GM23248 (cell line): ENCODE measurements around the gene NCLN. TPM values are rescaled to one million over a fixed set of nuclear protein-coding genes. Genes with fewer than 3 reads are reported as not detected.

ENCODE experiments used
- DNase-seq: peaks from one replicate; pipeline ENCODE4 v3.0.0-alpha.2; 2015
- H2AFZ ChIP-seq: fragments of 200-600 bp; sonication (generic); 2 replicates; pipeline ENCODE4 v1.6.1; 2016; ENCODE audit warnings: antibody characterized with exemption
- H3F3A ChIP-seq: fragments of 200-600 bp; sonication (generic); 2 replicates; pipeline ENCODE4 v1.6.1; 2016; ENCODE audit warnings: mild to moderate bottlenecking, antibody characterized with exemption, mixed run types; ENCODE audit not compliant: insufficient read depth
- H3K27ac ChIP-seq: fragments of 200-600 bp; sonication (generic); 2 replicates; pipeline ENCODE4 v1.5.1; 2016; ENCODE audit warnings: mild to moderate bottlenecking
- H3K27me3 ChIP-seq: fragments of 200-600 bp; sonication (generic); replicated peaks from 2 replicates; pipeline ENCODE4 v1.6.1; 2016; ENCODE audit warnings: mild to moderate bottlenecking; ENCODE audit not compliant: insufficient read depth
- H3K36me3 ChIP-seq: fragments of 200-600 bp; sonication (generic); 2 replicates; pipeline ENCODE4 v1.6.1; 2016; ENCODE audit warnings: low read depth, mild to moderate bottlenecking
- H3K4me1 ChIP-seq: fragments of 200-600 bp; sonication (generic); 2 replicates; pipeline ENCODE4 v1.6.1; 2016; ENCODE audit warnings: mild to moderate bottlenecking; ENCODE audit not compliant: insufficient read depth
- H3K4me2 ChIP-seq: fragments of 200-600 bp; sonication (generic); one replicate; pipeline ENCODE4 v1.6.1; 2016; ENCODE audit warnings: mild to moderate bottlenecking; ENCODE audit not compliant: unreplicated experiment
- H3K4me3 ChIP-seq: fragments of 200-600 bp; sonication (generic); 2 replicates; pipeline ENCODE4 v1.5.1; 2016; ENCODE audit warnings: mild to moderate bottlenecking
- H3K79me2 ChIP-seq: fragments of 200-600 bp; sonication (generic); 2 replicates; pipeline ENCODE4 v1.6.1; 2016; ENCODE audit warnings: mild to moderate bottlenecking; ENCODE audit not compliant: insufficient read depth
- H3K9ac ChIP-seq: fragments of 200-600 bp; sonication (generic); 2 replicates; pipeline ENCODE4 v1.6.1; 2016; ENCODE audit warnings: mild to moderate bottlenecking
- H3K9me2 ChIP-seq: fragments of 200-600 bp; sonication (generic); 2 replicates; pipeline ENCODE4 v1.6.1; 2016; ENCODE audit warnings: mixed run types, mild to moderate bottlenecking, moderate library complexity; ENCODE audit not compliant: insufficient read depth
- H3K9me3 ChIP-seq: fragments of 200-600 bp; sonication (generic); one replicate; pipeline ENCODE4 v1.6.1; 2017; ENCODE audit warnings: low read depth
- H4K20me1 ChIP-seq: fragments of 200-600 bp; sonication (generic); 2 replicates; pipeline ENCODE4 v1.6.0; 2016; ENCODE audit not compliant: insufficient read depth
- EZH2 ChIP-seq: fragments of 200-600 bp; sonication (generic); IDR thresholded peaks from 2 replicates; pipeline ENCODE4 v1.6.1; 2018; ENCODE audit warnings: antibody characterized with exemption, mild to moderate bottlenecking; ENCODE audit not compliant: insufficient read depth, poor library complexity, severe bottlenecking
- EZH2phosphoT487 ChIP-seq: fragments of 200-600 bp; sonication (generic); IDR thresholded peaks from 2 replicates; pipeline ENCODE4 v1.6.1; 2018; ENCODE audit warnings: antibody characterized with exemption, moderate library complexity, mild to moderate bottlenecking, low read depth; ENCODE audit not compliant: insufficient read depth
- WGBS, 2 experiments: methylation state at CpG; one replicate each; pipeline ENCODE4 v1.1.6; 2015 to 2017; ENCODE audit warnings: low lambda C conversion rate in 2 of 2, low coverage in 1 of 2; ENCODE audit errors: missing lambda C conversion rate in 2 of 2; 5-methylcytosine and 5-hydroxymethylcytosine counted together
- in situ Hi-C: fragments of 300-500 bp; cut with MboI; formaldehyde crosslinking; loops from 2 replicates; pipeline ENCODE4 v1.15.0; 2020
- polyA plus RNA-seq: library from polyadenylated mRNA; unstranded; fragments of >200 nt; fragmentation: Nextera tagmentation; extraction: Ambion mirVana; gene quantifications from 2 replicates; pipeline ENCODE4 v1.2.1, GENCODE V29; 2016
- total RNA-seq: library from RNA; depleted of rRNA; stranded (reverse); fragments of >200 nt; shearing (Covaris generic); gene quantifications from 2 replicates; pipeline ENCODE4 v1.2.3, GENCODE V29; 2014

NCLN gene
- total and polyA plus RNA-seq, 2 experiments from 2014 or later, result 73.0 to 84.8 TPM

- H3K36me3 ChIP-seq, result no peaks in the 10 kb centered on the region
- H3K27me3 ChIP-seq, result no peaks in the 10 kb centered on the region
- H3K9me3 ChIP-seq, result no peaks in the 10 kb centered on the region
- no peak overlapping the region for H3K9ac ChIP-seq
- no peaks in the 10 kb centered on the region for H3K9me2 ChIP-seq
- TF ChIP-seq EZH2phosphoT487 (no peak), EZH2 (no peak)
- H3K4me2 ChIP-seq, result no peak overlapping the region
- H3F3A ChIP-seq, result no peaks in the 10 kb centered on the region
- in situ Hi-C loops, result no loop called here
- no peak overlapping the region for H3K27ac ChIP-seq
- H3K79me2 ChIP-seq, result peaks cover 61% of the 10 kb centered on the region
- H2AFZ ChIP-seq, result no peak overlapping the region
- DNase-seq, result no peak
- H3K4me1 ChIP-seq, result peaks cover 4% of the 10 kb centered on the region
- 97 to 100% methylated on average over 23 to 32 of the region's 32 CpGs for WGBS, 2 experiments
- H4K20me1 ChIP-seq, result no peaks in the 10 kb centered on the region
- H3K4me3 ChIP-seq, result no peak overlapping the region
Observed at GRCh38 chr19:3192228-3192635, 6.5 kb downstream of the NCLN start.

- H3K9ac ChIP-seq, result no peak overlapping the region
- 97 to 99% methylated on average over 10 to 14 of the region's 14 CpGs for WGBS, 2 experiments
- H3K9me3 ChIP-seq, result no peaks in the 10 kb centered on the region
- H3K4me1 ChIP-seq, result no peaks in the 10 kb centered on the region
- H3K27ac ChIP-seq, result no peak overlapping the region
- H3F3A ChIP-seq, result no peaks in the 10 kb centered on the region
- no peak overlapping the region for H3K4me2 ChIP-seq
- H3K27me3 ChIP-seq, result no peaks in the 10 kb centered on the region
- in situ Hi-C loops, result no loop called here
- TF ChIP-seq EZH2phosphoT487 (no peak), EZH2 (no peak)
- no peaks in the 10 kb centered on the region for H3K9me2 ChIP-seq
- peaks cover 57% of the 10 kb centered on the region for H3K79me2 ChIP-seq
- H3K36me3 ChIP-seq, result no peaks in the 10 kb centered on the region
- H3K4me3 ChIP-seq, result no peak overlapping the region
- no peaks in the 10 kb centered on the region for H4K20me1 ChIP-seq
- DNase-seq, result no peak
- no peak overlapping the region for H2AFZ ChIP-seq
Observed at GRCh38 chr19:3192684-3193083, 7.0 kb downstream of the NCLN start.

- no peaks in the 10 kb centered on the region for H3K4me1 ChIP-seq
- no peak overlapping the region for H3K4me2 ChIP-seq
- no peaks in the 10 kb centered on the region for H3K27me3 ChIP-seq
- H3K9me2 ChIP-seq, result no peaks in the 10 kb centered on the region
- H2AFZ ChIP-seq, result no peak overlapping the region
- H3K9ac ChIP-seq, result no peak overlapping the region
- in situ Hi-C loops, result no loop called here
- H3K27ac ChIP-seq, result no peak overlapping the region
- 92 to 94% methylated on average over 37 to 38 of the region's 40 CpGs for WGBS, 2 experiments
- no peak for DNase-seq
- no peaks in the 10 kb centered on the region for H3F3A ChIP-seq
- no peaks in the 10 kb centered on the region for H3K9me3 ChIP-seq
- no peak overlapping the region for H3K4me3 ChIP-seq
- no peaks in the 10 kb centered on the region for H3K36me3 ChIP-seq
- no peak for TF ChIP-seq EZH2
- no peak for TF ChIP-seq EZH2phosphoT487
- peaks cover 49% of the 10 kb centered on the region for H3K79me2 ChIP-seq
- H4K20me1 ChIP-seq, result no peaks in the 10 kb centered on the region
Observed at GRCh38 chr19:3193256-3194105, 7.8 kb downstream of the NCLN start.

- in situ Hi-C loops, result no loop called here
- Histone ChIP-seq H4K20me1 (no peaks in the 10 kb centered on the region), H3K27me3 (no peaks in the 10 kb centered on the region), H3K36me3 (no peaks in the 10 kb centered on the region), H3K4me1 (no peaks in the 10 kb centered on the region), H3K27ac (no peak overlapping the region), H3K9me2 (no peaks in the 10 kb centered on the region), H3F3A (no peaks in the 10 kb centered on the region), H3K4me2 (no peak overlapping the region), H3K9ac (no peak overlapping the region), H3K4me3 (no peak overlapping the region), H2AFZ (no peak overlapping the region), H3K79me2 (peaks cover 40% of the 10 kb centered on the region), H3K9me3 (no peaks in the 10 kb centered on the region)
- no peak for DNase-seq
- WGBS, 2 experiments, result 83% methylated on average over 16 to 17 of the region's 17 CpGs
- TF ChIP-seq EZH2 (no peak), EZH2phosphoT487 (no peak)
Observed at GRCh38 chr19:3194106-3195087, 8.7 kb downstream of the NCLN start.
